Ecto neural progenitor cell (in vitro differentiated cells): Measurements from ENCODE around the gene WWC1.
"Not testable (repeated sequence)": the region's sequence is repeated elsewhere in the genome, so short reads cannot be mapped to it uniquely, and the experiment has no call there.

Experiments
- DNase-seq: peaks from one replicate; pipeline ENCODE4 v3.0.0-alpha.2; 2018; ENCODE audit warnings: low spot score

Gene WWC1

DNA sequence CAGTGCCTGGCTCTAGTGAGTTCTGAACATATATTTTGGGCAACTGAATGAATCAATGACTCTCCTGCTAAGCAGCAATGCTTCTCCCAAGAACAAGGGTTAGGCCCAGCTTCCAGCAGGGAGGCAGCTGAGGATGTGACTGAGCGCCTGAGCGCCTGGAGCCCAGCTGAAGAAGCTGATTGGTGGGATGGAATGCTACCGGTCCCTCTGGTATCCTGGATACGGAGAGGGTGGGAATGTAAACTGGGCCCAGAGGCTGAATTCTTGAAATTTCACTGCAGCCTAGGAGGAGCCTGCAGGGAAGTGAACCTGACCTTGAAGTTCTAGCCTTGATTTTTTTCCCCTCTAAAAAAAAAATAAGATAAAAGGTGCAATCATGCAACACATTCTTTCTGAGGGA, 43.2 kb downstream of the WWC1 start:
- peak; percentile 85 for DNase-seq

GRCh38 chr5:168337361-168337760, 45.9 kb downstream of the WWC1 start:
- DNase-seq = no peak

- DNase-seq = no peak
These were observed 47.8 kb downstream of the WWC1 start for GRCh38 chr5:168339109-168339771.

DNA sequence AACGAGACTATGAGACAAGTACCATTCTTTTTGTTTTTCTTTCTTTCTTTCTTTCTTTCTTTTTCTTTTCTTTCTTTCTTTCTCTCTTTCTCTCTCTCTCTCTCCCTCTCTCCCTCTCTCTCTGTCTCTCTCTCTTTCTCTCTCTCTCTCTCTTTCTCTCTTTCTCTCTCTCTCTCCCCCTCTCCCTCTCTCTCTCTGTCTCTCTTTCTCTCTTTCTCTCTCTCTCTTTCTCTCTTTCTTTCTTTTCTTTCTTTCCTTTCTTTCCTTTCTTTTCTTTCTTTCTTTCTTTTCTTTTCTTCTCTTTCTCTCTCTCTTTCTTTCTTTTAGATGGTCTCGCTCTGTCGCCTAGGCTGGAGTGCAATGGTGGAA, 48.3 kb downstream of the WWC1 start:
- not testable (repeated sequence) for DNase-seq

GRCh38 chr5:168340487-168340886, 49.0 kb downstream of the WWC1 start:
- DNase-seq = no peak

- DNase-seq = no peak
These were observed 49.7 kb downstream of the WWC1 start for GRCh38 chr5:168341178-168341577.

DNA sequence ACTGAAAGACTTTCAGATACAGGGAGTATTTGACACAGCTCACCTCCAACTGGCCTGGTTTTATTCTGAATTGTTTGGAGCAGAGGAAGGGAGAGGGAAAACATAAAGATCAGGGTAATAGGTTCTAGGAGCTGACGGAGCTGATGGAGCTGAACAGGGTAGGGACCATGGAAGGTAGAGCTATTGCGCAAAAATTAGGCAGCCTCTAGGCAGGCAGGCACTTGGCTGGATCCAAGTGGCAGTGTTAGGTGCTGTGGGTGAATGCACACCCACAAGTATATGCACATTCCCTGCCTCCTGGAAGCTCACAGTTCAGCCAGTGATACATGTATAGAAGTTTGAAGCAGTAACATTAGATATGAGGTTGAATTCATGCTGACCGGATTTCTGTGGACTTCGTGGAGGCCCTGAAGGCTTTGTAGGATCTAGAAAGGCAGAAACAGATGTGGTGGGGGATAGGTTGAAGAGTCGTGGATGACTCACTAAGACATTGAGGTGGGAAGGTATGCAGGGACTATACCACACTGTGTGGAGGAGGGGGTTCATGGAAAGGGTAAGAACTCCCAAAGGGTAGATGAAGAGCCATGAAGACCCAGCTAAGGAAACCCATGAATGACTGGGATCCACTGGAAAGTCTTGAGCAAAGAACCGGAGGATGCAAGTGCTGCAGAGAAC, 50.8 kb downstream of the WWC1 start:
- DNase-seq = no peak

GRCh38 chr5:168342985-168343384, 51.5 kb downstream of the WWC1 start:
- no peak for DNase-seq

DNA sequence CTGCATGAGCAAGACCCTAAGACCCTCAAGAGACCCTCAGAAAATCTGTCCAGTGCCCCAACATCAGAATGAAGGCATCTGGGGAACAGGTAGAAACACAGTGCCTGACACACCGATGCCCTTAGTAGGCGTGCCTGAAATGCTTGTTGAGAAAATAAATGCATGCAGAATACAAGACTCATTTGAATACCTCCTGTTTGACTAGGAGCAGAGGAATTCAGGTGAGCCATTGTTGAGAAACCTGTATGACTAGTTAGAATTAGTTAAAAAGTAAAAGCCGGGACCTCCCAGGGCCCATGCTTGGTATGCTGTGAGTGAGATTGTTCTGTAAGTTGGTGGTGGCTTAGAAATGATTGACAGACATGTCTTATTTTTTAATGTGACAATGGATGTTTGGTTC, 55.0 kb downstream of the WWC1 start:
- no peak for DNase-seq

- DNase-seq = no peak
These were observed 56.1 kb downstream of the WWC1 start for GRCh38 chr5:168347368-168348083.

- DNase-seq = no peak
These were observed 56.6 kb downstream of the WWC1 start for GRCh38 chr5:168348084-168348414.

DNA sequence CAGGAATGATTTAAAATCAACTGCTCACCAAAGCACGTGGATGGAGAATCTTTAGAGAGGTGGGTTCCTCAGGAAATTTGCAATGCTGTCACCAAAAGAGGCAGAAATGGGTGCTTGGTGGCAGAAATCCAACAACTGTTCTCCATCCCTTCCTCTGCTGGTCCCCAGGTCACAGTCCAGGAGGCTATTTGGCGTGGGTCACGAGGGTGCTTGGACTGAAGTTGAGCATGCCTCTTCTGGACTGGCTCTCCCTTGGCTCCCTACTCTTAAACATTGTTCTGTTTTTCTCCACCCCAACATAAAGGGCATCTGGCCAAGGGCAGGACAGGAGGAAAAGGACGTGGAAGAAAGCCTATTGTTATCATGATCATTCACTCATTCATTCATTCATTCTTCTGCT, 58.9 kb downstream of the WWC1 start:
- DNase-seq = no peak

DNA sequence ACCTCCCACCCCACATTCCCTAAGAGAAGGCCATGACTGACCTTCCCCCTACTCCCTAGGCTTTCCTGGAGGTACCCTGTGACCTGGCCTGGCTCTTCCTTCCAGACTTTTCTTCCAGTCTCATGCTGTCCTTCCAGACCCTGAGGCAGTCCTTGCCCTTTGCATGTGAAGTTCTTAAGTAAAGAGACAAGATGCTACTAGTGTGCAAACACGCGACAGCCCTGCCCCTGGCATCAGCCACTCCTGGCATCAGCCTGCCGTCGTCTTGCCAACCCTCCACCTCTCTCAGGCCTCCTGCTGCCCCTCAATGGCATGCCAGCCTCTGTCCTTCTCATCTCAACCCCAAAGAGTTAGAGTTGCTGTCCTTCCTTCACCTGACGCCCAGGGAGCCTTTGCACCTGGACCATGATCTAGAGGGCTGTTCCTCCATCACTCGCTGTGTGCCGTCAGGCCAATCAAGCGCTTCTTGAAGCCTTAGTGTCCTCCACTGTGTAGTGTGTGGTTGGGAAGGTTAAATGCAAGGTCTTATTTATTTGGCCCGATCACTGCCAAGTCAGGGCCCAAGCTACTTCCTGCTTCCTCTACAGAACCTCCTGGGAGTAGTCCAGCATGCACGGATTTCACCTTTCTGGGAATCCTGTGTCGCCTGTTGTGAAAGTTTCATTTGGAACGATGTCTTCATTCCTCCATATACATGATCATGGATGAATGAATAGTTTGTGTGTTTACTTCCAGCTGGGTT, 61.9 kb downstream of the WWC1 start:
- no peak for DNase-seq

- DNase-seq = no peak
These were observed 63.0 kb downstream of the WWC1 start for GRCh38 chr5:168354397-168354796.

DNA sequence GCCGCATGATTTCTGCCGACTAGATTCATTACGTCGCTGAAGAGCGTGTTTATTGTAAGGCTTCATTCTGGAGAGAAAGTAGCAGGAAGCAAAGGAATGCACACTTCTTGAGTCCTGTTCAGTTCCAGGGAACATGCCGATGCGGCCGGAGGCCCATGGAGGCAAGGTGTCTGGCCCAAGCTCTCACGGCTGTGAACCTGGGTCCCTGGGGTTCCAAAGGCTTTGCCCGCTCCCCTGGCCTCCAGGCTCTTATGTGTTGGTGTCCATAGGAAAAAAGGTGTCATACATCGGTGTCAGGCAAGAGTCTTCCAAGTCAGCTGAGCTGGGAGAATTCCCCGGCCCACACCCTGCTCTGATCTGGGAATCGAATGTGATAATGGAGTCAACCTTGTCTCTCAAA, 64.7 kb downstream of the WWC1 start:
- no peak for DNase-seq

GRCh38 chr5:168356592-168356991, 65.1 kb downstream of the WWC1 start:
- no peak for DNase-seq

GRCh38 chr5:168357876-168358275, 66.4 kb downstream of the WWC1 start:
- no peak for DNase-seq

GRCh38 chr5:168359820-168360460, 68.5 kb downstream of the WWC1 start:
- no peak for DNase-seq

DNA sequence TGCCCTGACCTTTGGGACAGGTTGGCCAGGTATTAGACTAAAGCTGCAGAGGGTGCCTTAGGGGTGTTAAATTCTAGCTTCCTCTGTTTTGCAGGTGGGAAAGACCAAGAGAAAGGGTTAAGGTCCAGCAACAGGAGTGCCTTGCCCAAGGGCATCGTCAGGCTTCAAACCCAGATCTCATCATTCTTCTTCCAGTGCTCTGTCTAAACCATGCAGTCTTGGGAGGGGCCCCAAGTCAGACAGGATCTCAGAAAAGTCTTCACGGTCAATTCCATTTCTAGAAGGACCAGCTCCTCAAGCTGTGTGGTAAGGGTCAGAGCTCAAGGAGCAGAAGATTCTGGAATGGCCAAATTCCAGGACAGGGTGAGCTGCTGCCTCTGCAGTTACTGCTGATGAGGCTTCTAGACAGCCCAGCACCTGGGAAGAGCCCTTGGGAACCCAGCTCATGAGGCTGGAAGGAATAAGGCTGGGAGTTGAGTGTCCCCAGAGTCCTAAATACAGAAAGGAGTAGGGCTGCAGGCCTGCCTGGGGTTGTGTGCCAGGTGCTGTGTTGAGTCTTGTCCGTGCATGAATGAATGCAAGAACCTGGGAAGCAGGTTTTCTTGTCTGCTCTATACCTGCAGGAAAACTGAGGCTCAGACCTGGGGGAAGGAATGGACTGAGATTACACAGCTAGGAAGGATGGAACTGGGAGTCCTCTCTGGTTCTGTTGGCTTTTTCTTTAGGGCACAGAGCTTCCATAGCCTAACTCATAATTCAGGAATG, 69.3 kb downstream of the WWC1 start:
- DNase-seq = no peak

DNA sequence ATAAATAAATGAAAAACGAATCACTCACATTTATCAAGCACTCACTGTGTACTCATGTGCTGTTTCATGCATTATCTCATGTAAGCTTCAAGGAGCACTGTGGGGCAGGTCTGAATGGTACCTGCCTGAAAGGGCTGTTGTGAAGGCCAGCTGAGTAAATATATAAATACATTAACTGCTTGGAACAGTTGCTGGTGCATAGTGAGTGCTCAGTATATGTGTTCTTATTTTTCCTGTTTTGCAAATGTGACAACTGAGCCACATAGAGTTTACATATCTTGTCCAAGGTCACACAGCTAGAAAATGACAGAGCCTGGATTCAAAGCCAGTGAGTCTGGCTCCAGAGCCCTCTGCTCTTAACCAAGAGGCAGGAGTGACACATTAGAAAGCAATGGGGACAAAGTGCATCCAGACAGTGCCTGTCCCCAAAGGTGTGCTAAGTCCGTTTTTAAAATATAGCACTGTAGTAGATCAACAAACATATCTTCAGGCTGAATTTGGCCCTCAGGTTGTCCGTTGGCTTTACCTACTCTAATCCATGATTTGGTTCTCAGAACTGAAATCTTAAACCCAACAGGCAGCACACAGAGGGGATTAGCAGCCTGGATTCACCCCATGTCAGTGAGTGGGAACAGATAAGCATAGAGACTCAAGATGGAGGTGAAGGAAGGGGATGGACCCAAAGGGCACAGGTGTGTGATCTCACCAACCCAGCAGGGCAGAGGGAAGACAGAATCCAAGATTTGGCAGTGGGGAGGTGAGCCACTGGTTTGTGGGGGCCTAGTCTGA, 70.8 kb downstream of the WWC1 start:
- DNase-seq = no peak

- DNase-seq = no peak
These were observed 72.8 kb downstream of the WWC1 start for GRCh38 chr5:168364151-168364661.
